AG04450 (cell line): ENCODE results near the gene CFLAR. TPM values are rescaled to one million over a fixed set of nuclear protein-coding genes. Genes with fewer than 3 reads are reported as not detected.

Experiments
- CTCF ChIA-PET: fragments of 300-600, 350-600 bp; formaldehyde crosslinking; extraction: SDS; loops from one replicate; lab custom pipeline; 2022; ENCODE audit warnings: antibody characterized with exemption, inconsistent platforms; lab: Charles Lee
- POLR2A ChIA-PET: fragments of 350-600 bp; formaldehyde crosslinking; extraction: SDS; loops from one replicate; lab custom pipeline; 2021; ENCODE audit warnings: antibody characterized with exemption, inconsistent platforms; lab: Yijun Ruan, JAX
- DNase-seq: peaks from one replicate; pipeline ENCODE4 v3.0.0-alpha.2; 2011; ENCODE audit warnings: low read depth, low spot score
- H3K27ac ChIP-seq: one replicate; pipeline ENCODE4 v1.5.1; 2012; ENCODE audit warnings: low read depth, low read length, control low read depth
- H3K27me3 ChIP-seq: one replicate; pipeline ENCODE4 v1.6.0; 2012; ENCODE audit warnings: low read length; ENCODE audit not compliant: control insufficient read depth, insufficient read depth
- H3K4me3 ChIP-seq: 2 replicates; pipeline ENCODE4 v1.5.1; 2011; ENCODE audit warnings: mild to moderate bottlenecking, low read depth, low read length, control low read depth
- H3K9me3 ChIP-seq: 2 replicates; pipeline ENCODE4 v1.5.1; 2012; ENCODE audit warnings: low read length; ENCODE audit not compliant: control insufficient read depth, insufficient read depth
- polyA plus RNA-seq: library from polyadenylated mRNA; depleted of rRNA; stranded (reverse); fragments of >200 nt; gene quantifications from 2 replicates; pipeline ENCODE4 v1.2.3, GENCODE V29; 2011
- TF ChIP-seq, protein P1 (sequence below): IDR thresholded peaks from 2 replicates; pipeline ENCODE4 v1.5.1; 2011; ENCODE audit warnings: low read depth, low read length, control low read depth, inconsistent platforms

The CFLAR gene
- polyA plus RNA-seq, 1 experiment: 36.3 TPM

DNA sequence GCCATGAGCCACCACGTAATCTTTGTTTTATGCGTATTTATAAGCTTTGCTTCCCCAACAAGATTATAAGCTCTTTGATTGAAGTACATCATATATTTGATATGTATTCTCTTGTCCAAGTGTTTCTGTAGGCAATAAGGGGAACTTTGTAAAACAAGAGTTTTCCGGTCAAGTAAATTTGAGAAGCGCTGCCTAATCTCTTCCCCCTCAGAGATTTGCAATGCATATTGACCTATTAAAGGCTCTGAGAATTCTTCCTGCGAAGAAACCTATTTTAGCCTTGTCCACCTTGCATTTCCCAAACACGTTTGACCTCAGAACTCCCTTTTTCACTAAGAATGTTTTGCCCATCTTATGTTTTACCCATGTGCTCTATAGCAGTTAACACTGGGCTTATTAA, 40.1 kb downstream of the CFLAR start:
- ChIA-PET CTCF (interaction anchor here (1.0 kb wide), 1 partner anchor 251 kb away, joined by 3 read pairs; no protein-coding TSS in a partner anchor), POLR2A (no interaction called here)
- Histone ChIP-seq H3K9me3 (no peaks in the 10 kb centered on the region), H3K27ac (no peak overlapping the region), H3K27me3 (no peaks in the 10 kb centered on the region), H3K4me3 (no peak overlapping the region)
- TF ChIP-seq, protein P1, sequence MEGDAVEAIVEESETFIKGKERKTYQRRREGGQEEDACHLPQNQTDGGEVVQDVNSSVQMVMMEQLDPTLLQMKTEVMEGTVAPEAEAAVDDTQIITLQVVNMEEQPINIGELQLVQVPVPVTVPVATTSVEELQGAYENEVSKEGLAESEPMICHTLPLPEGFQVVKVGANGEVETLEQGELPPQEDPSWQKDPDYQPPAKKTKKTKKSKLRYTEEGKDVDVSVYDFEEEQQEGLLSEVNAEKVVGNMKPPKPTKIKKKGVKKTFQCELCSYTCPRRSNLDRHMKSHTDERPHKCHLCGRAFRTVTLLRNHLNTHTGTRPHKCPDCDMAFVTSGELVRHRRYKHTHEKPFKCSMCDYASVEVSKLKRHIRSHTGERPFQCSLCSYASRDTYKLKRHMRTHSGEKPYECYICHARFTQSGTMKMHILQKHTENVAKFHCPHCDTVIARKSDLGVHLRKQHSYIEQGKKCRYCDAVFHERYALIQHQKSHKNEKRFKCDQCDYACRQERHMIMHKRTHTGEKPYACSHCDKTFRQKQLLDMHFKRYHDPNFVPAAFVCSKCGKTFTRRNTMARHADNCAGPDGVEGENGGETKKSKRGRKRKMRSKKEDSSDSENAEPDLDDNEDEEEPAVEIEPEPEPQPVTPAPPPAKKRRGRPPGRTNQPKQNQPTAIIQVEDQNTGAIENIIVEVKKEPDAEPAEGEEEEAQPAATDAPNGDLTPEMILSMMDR: no peak
- DNase-seq: no peak

DNA sequence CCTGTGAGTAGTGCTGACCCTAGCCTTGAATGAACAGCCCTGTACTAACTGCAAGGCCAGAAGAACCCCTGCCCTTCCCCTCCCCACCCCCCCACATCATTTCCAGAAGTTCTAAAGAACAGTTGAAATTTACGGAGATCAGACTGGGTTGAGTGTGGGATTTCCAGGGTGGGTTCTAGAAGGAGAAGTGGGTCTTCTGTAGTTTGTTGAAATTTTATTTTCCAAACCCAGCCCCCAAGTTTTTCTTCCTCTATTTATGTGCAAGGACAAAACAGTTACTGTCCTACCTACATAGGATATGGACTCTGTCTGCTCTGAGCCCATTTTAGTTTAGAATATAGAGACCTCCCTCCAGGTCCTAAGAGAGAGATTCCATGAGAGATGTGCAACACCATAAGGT, 40.7 kb downstream of the CFLAR start:
- ChIA-PET CTCF (interaction anchor here (4.5 kb wide), 1 partner anchor 255 kb away, joined by 36 read pairs; no protein-coding TSS in a partner anchor), POLR2A (no interaction called here)
- Histone ChIP-seq H3K27ac (no peak overlapping the region), H3K27me3 (no peaks in the 10 kb centered on the region), H3K4me3 (no peak overlapping the region), H3K9me3 (no peaks in the 10 kb centered on the region)
- TF ChIP-seq, protein P1: no peak
- DNase-seq: no peak

DNA sequence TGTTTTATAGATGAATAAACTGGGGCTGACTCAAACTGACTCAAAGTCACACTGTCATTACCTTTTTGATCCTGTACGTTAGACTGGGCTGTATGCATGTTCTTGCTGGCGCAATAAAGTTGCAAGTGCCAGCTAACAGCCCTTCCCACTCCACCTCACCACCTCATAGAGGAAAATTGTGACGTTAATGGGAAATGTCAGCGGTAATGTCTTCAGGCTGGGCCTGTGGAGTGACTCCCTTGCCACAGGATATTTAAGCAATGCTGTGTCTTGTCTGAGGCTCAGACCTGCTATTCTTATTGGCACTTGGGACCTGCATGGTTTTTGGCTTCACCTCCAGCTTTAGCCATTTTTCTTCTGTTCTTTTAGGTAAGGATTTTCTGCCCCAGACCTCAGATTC, 41.7 kb downstream of the CFLAR start:
- Histone ChIP-seq H3K27me3 (no peaks in the 10 kb centered on the region), H3K27ac (peak overlapping the region; percentile 33), H3K4me3 (no peak overlapping the region), H3K9me3 (no peaks in the 10 kb centered on the region)
- CTCF ChIA-PET: interaction anchor here (0.5 to 4.5 kb wide), 40 partner anchors 9 to 265 kb away, joined by 3 to 43 read pairs (median 4); partner anchors contain the start of genes CASP10, CFLAR, NDUFB3 and ORC2
- TF ChIP-seq, protein P1: no peak
- POLR2A ChIA-PET: interaction anchor here (1.2 to 1.5 kb wide), 3 partner anchors 39 to 43 kb away, joined by 3 to 8 read pairs (median 8); partner anchors contain the start of gene CFLAR
- no peak for DNase-seq

DNA sequence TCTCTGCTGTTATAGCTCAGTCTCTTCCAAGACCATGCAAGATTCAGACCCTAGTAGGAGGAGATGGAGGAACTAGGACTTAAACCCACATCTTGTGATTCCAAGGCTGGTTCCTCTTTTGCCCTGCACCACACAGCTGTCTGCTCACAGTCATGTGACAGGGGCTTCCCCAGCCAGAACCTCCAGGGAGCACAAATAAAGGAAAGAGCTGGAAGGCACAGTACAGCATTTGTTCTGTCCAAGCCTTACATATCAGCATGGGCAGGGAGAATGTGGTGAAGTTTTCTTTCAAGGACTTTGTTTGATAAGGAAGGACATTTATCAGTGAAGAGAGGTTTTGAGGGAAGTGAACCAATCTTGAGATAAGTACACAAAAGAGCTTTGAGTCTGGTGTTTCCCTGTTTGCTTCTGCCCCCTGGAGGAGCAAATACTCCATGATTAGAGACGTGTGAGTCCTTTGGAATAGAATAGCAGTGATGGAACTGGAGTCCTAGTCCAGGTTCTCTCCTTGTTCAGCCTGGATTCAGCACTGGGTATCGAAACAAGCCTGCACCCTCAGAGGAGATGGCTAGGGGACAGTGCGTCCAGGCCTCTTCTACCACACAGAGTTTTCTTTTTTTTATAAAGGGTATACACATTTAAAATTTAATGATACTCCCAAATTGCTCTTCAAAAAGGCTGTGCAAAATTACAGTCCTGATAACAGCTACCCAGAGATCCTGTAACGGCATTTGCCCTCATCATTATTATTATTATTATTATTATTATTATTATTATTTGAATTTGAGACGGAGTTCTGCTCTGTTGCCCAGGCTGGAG, 42.4 kb downstream of the CFLAR start:
- H3K27ac ChIP-seq: peak overlapping the region; percentile 33
- H3K27me3 ChIP-seq: no peaks in the 10 kb centered on the region
- POLR2A ChIA-PET: interaction anchor here (1.2 to 1.5 kb wide), 3 partner anchors 40 to 43 kb away, joined by 3 to 8 read pairs (median 8); partner anchors contain the start of gene CFLAR
- CTCF ChIA-PET: interaction anchor here (0.5 to 4.5 kb wide), 42 partner anchors 10 to 266 kb away, joined by 3 to 43 read pairs (median 4); partner anchors contain the start of genes CASP10, CFLAR, NDUFB3 and ORC2
- no peak overlapping the region for H3K4me3 ChIP-seq
- no peaks in the 10 kb centered on the region for H3K9me3 ChIP-seq
- TF ChIP-seq, protein P1: peak; percentile 83
- no peak for DNase-seq

DNA sequence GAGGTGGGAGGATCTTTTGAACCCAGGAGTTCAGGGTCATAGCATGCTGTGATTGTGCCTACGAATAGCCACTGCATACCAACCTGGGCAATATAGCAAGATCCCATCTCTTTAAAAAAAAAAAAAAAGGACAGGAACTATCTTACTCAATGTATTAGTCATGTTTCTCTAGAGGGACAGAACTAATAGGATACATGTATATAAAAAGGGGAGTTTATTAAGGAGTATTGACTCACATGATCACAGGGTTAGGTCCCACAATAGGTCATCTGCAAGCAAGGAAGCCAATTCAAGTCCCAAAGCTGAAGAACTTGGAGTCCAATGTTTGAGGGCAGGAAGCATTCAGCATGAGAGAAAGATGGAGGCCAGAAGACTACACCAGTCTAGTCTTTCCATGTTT, 48.2 kb downstream of the CFLAR start:
- ChIA-PET CTCF (no interaction called here), POLR2A (no interaction called here)
- no peak overlapping the region for H3K27ac ChIP-seq
- DNase-seq: no peak
- H3K4me3 ChIP-seq: no peak overlapping the region
- H3K27me3 ChIP-seq: no peaks in the 10 kb centered on the region
- TF ChIP-seq, protein P1: no peak
- no peaks in the 10 kb centered on the region; the same call in 1 of the 2 replicates for H3K9me3 ChIP-seq
